IMR-90 (cell line): ENCODE results near the gene SCAANT1.

Experiments
- BHLHE40 ChIP-seq: fragments of 150-350 bp; IDR thresholded peaks from 2 replicates; pipeline ENCODE4 v1.6.1; 2016; ENCODE audit warnings: mild to moderate bottlenecking, low read depth, low read length
- CEBPB ChIP-seq: IDR thresholded peaks from 2 replicates; pipeline ENCODE4 v1.6.1; 2012; ENCODE audit warnings: low read depth, low read length, improper control_type of control experiment
- CTCF ChIP-seq: conservative IDR thresholded peaks from 2 replicates; pipeline ENCODE4 v1.5.1; 2012; ENCODE audit warnings: mild to moderate bottlenecking, low read depth, low read length, improper control_type of control experiment
- FOS ChIP-seq: fragments of 150-350 bp; IDR thresholded peaks from 2 replicates; pipeline ENCODE4 v1.6.1; 2016; ENCODE audit warnings: low read depth, low read length
- MXI1 ChIP-seq: IDR thresholded peaks from 2 replicates; pipeline ENCODE4 v1.6.1; 2012; ENCODE audit warnings: low read depth, mild to moderate bottlenecking, low read length, moderate library complexity, borderline replicate concordance
- NFE2L2 ChIP-seq: fragments of 150-350 bp; IDR thresholded peaks from 2 replicates; pipeline ENCODE4 v1.6.1; 2016; ENCODE audit warnings: low read depth, mild to moderate bottlenecking, low read length
- POLR2A ChIP-seq: IDR thresholded peaks from 2 replicates; pipeline ENCODE4 v1.6.1; 2012; ENCODE audit warnings: mild to moderate bottlenecking, low read depth, low read length
- RAD21 ChIP-seq: IDR thresholded peaks from 2 replicates; pipeline ENCODE4 v1.6.1; 2012; ENCODE audit warnings: low read length, improper control_type of control experiment
- RCOR1 ChIP-seq: IDR thresholded peaks from 2 replicates; pipeline ENCODE4 v1.6.1; 2012; ENCODE audit warnings: mild to moderate bottlenecking, low read length, improper control_type of control experiment; ENCODE audit not compliant: insufficient replicate concordance
- SMC3 ChIP-seq: fragments of 150-350 bp; IDR thresholded peaks from 2 replicates; pipeline ENCODE4 v1.6.1; 2016; ENCODE audit warnings: low read depth, mild to moderate bottlenecking, antibody characterized with exemption, low read length, moderate library complexity
- TF ChIP-seq, protein P1 (sequence below): fragments of 150-350 bp; IDR thresholded peaks from 2 replicates; pipeline ENCODE4 v1.6.1; 2016; ENCODE audit warnings: low read depth, mild to moderate bottlenecking, low read length, moderate library complexity, borderline replicate concordance
- TF ChIP-seq, protein P2 (sequence below): fragments of 150-350 bp; IDR thresholded peaks from 2 replicates; pipeline ENCODE4 v1.6.1; 2017; ENCODE audit warnings: mild to moderate bottlenecking, antibody characterized with exemption, low read length, low read depth

DNA sequence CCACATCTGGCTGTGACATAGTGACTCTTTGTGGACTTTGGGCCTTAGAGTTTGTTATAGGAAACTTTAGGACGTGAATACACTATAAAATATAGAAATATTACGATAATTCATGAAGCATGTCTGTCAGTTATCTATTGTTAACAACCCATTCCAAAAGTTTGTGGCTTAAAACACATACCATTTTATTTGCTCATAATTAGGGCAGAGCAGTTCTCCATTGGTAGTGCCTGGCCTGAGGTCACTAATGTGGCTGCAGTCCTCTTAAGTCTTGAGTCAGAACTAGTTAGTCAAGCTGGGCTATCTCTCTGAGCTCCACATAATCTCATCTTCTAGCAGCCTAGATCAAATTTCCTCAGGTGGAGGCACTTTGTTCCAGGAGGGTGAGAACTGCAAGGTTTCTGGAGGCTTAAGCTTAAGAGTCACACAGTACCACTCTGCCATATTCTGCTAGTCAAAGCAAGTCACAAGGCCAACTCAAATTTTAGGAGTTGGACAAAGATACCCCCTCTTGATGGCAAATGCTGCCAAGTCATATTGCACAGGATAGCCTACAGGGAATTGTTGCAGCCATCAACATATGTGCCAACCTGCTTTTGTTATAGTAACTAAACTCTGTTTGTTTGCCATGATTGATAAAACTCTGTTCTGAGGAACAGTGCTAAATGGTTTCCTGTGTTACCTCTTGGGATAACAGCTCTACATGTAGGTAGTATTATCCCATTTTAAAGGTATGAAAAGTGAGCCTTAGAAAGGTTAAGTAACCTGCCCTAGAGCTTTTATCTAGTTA, 39.9 kb downstream of the SCAANT1 start:
- TF ChIP-seq, protein P1, sequence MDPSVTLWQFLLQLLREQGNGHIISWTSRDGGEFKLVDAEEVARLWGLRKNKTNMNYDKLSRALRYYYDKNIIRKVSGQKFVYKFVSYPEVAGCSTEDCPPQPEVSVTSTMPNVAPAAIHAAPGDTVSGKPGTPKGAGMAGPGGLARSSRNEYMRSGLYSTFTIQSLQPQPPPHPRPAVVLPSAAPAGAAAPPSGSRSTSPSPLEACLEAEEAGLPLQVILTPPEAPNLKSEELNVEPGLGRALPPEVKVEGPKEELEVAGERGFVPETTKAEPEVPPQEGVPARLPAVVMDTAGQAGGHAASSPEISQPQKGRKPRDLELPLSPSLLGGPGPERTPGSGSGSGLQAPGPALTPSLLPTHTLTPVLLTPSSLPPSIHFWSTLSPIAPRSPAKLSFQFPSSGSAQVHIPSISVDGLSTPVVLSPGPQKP, result no peak
- no peak for TF ChIP-seq CTCF
- TF ChIP-seq NFE2L2, result no peak
- no peak for TF ChIP-seq BHLHE40
- no peak for TF ChIP-seq POLR2A
- TF ChIP-seq MXI1, result no peak
- TF ChIP-seq FOS, result peak; percentile 43; the same call in 1 of the 2 replicates
- no peak for TF ChIP-seq SMC3
- peak; percentile 33; the same call in 1 of the 2 replicates for TF ChIP-seq CEBPB
- TF ChIP-seq RAD21, result no peak
- TF ChIP-seq, protein P2, sequence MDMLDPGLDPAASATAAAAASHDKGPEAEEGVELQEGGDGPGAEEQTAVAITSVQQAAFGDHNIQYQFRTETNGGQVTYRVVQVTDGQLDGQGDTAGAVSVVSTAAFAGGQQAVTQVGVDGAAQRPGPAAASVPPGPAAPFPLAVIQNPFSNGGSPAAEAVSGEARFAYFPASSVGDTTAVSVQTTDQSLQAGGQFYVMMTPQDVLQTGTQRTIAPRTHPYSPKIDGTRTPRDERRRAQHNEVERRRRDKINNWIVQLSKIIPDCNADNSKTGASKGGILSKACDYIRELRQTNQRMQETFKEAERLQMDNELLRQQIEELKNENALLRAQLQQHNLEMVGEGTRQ, result no peak
- no peak for TF ChIP-seq RCOR1
